WTC11 (cell line): ENCODE measurements around the gene PLEKHB1. TPM values are rescaled to one million over a fixed set of nuclear protein-coding genes. Genes with fewer than 3 reads are reported as not detected.

Experiments used
- ATAC-seq: fragments of 200-7000 bp; cut with Tn5 transposase; 2 replicates; pipeline ENCODE4 v1.10.0; 2021; ENCODE audit warnings: mild to moderate bottlenecking, moderate library complexity
- CTCF ChIA-PET: fragments of 300-600 bp; sonication (Branson Sonifier 250); formaldehyde crosslinking; loops from one replicate; lab custom pipeline; 2021; ENCODE audit warnings: antibody characterized with exemption; lab: Charles Lee
- POLR2A ChIA-PET: fragments of 350-600 bp; sonication (Branson Sonifier 250); formaldehyde crosslinking; loops from one replicate; lab custom pipeline; 2021; ENCODE audit warnings: antibody characterized with exemption; lab: Charles Lee
- DNase-seq: peaks from one replicate; pipeline ENCODE4 v3.0.0; 2021; ENCODE audit warnings: low spot score
- H3K27ac Mint-ChIP-seq: 2 replicates; pipeline ENCODE4 v1.8.0; 2021; ENCODE audit warnings: mixed read lengths
- H3K27me3 Mint-ChIP-seq: 2 replicates; pipeline ENCODE4 v1.8.0; 2021; ENCODE audit warnings: low read depth, mild to moderate bottlenecking, moderate library complexity, mixed read lengths
- H3K36me3 Mint-ChIP-seq: 2 replicates; pipeline ENCODE4 v1.8.0; 2021; ENCODE audit warnings: mixed read lengths
- H3K4me1 Mint-ChIP-seq: 2 replicates; pipeline ENCODE4 v1.8.0; 2022; ENCODE audit warnings: mixed read lengths
- H3K4me3 Mint-ChIP-seq: 2 replicates; pipeline ENCODE4 v1.8.0; 2021; ENCODE audit warnings: mild to moderate bottlenecking, moderate library complexity, mixed read lengths
- H3K9me3 Mint-ChIP-seq: 2 replicates; pipeline ENCODE4 v1.8.0; 2021; ENCODE audit warnings: mixed read lengths
- CREB1 ChIP-seq: sonication (generic); formaldehyde crosslinking; IDR thresholded peaks from 2 replicates; pipeline ENCODE4 v1.8.0; 2023; ENCODE audit warnings: mild to moderate bottlenecking, missing genetic modification reagents
- CREM ChIP-seq: sonication (generic); formaldehyde crosslinking; IDR thresholded peaks from 2 replicates; pipeline ENCODE4 v1.8.1; 2022; ENCODE audit warnings: mild to moderate bottlenecking, missing genetic modification reagents, moderate library complexity
- ETV6 ChIP-seq: sonication (generic); formaldehyde crosslinking; IDR thresholded peaks from 2 replicates; pipeline ENCODE4 v1.8.1; 2022; ENCODE audit warnings: mild to moderate bottlenecking, missing genetic modification reagents
- IRF2 ChIP-seq: sonication (generic); formaldehyde crosslinking; IDR thresholded peaks from 2 replicates; pipeline ENCODE4 v1.8.0; 2022; ENCODE audit warnings: low read depth, missing genetic modification reagents, borderline replicate concordance
- OVOL2 ChIP-seq: fragments of 250-450 bp; sonication (Bioruptor Pico); IDR thresholded peaks from 2 replicates; pipeline ENCODE4 v1.9.0; 2021; ENCODE audit warnings: mild to moderate bottlenecking, borderline replicate concordance
- TP53 ChIP-seq: sonication (generic); formaldehyde crosslinking; IDR thresholded peaks from 2 replicates; pipeline ENCODE4 v1.8.1; 2023; ENCODE audit warnings: mild to moderate bottlenecking, missing genetic modification reagents
- total RNA-seq: library from RNA; stranded (reverse); gene quantifications from 3 replicates; pipeline ENCODE4 v1.2.3, GENCODE V29; 2021
- TF ChIP-seq, protein P1 (sequence below): sonication (generic); formaldehyde crosslinking; conservative IDR thresholded peaks from 2 replicates; pipeline ENCODE4 v1.8.1; 2023; ENCODE audit warnings: mild to moderate bottlenecking, low read depth, missing genetic modification reagents, moderate library complexity
- TF ChIP-seq, protein P2 (sequence below): sonication (generic); formaldehyde crosslinking; IDR thresholded peaks from 2 replicates; pipeline ENCODE4 v1.8.1; 2022; ENCODE audit warnings: mild to moderate bottlenecking, missing genetic modification reagents, moderate library complexity, borderline replicate concordance
- TF ChIP-seq, protein P3 (sequence below): fragments of 250-450 bp; sonication (Bioruptor Pico); IDR thresholded peaks from 2 replicates; pipeline ENCODE4 v1.9.0; 2021; ENCODE audit warnings: mild to moderate bottlenecking, borderline replicate concordance
- TF ChIP-seq, protein P4 (sequence below): fragments of 250-450 bp; sonication (Bioruptor Pico); IDR thresholded peaks from 2 replicates; pipeline ENCODE4 v1.9.0; 2021; ENCODE audit warnings: mild to moderate bottlenecking
- TF ChIP-seq, protein P5 (sequence below): sonication (generic); formaldehyde crosslinking; IDR thresholded peaks from 2 replicates; pipeline ENCODE4 v1.8.1; 2023; ENCODE audit warnings: mild to moderate bottlenecking, moderate library complexity, missing genetic modification reagents
- TF ChIP-seq, protein P6 (sequence below): fragments of 250-450 bp; sonication (Bioruptor Pico); IDR thresholded peaks from 2 replicates; pipeline ENCODE4 v1.8.0; 2021; ENCODE audit warnings: mild to moderate bottlenecking
- TF ChIP-seq, protein P7 (sequence below): sonication (generic); formaldehyde crosslinking; IDR thresholded peaks from 2 replicates; pipeline ENCODE4 v1.8.1; 2023; ENCODE audit warnings: mild to moderate bottlenecking, missing genetic modification reagents, moderate library complexity
- TF ChIP-seq, protein P8 (sequence below): sonication (generic); formaldehyde crosslinking; IDR thresholded peaks from 2 replicates; pipeline ENCODE4 v1.8.1; 2023; ENCODE audit warnings: mild to moderate bottlenecking, missing genetic modification reagents, borderline replicate concordance

Gene PLEKHB1
- total RNA-seq, 1 experiment from 2014 or later: 12.0 TPM

DNA sequence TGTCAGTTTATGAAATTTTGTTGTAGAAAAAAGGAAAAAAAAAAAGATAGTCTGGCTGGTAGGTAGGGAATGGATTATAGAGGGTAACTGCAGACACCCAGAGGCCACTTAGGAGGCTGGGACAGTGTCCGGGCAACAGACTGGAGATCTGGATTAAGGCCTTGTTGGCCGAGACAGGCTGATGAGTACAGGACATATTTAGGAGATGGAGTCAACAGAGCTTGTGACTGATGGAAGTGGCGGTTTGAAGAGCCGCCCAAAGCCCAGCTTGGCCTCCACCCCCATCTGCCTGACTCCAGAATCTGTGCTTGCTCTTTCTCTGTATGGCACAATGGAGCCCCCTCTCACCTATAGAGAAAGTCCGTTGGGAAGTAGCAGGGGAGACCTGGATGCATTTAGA is 7.6 kb downstream of the PLEKHB1 start:
- no peak for DNase-seq
- H3K27ac Mint-ChIP-seq: no peak overlapping the region
- ChIA-PET POLR2A (no interaction called here), CTCF (interaction anchor here (4.8 kb wide), 1 partner anchor 28 kb away, joined by 30 read pairs; no protein-coding TSS in a partner anchor)
- no peaks in the 10 kb centered on the region for H3K36me3 Mint-ChIP-seq
- no peaks in the 10 kb centered on the region for H3K9me3 Mint-ChIP-seq
- TF ChIP-seq, protein P1, sequence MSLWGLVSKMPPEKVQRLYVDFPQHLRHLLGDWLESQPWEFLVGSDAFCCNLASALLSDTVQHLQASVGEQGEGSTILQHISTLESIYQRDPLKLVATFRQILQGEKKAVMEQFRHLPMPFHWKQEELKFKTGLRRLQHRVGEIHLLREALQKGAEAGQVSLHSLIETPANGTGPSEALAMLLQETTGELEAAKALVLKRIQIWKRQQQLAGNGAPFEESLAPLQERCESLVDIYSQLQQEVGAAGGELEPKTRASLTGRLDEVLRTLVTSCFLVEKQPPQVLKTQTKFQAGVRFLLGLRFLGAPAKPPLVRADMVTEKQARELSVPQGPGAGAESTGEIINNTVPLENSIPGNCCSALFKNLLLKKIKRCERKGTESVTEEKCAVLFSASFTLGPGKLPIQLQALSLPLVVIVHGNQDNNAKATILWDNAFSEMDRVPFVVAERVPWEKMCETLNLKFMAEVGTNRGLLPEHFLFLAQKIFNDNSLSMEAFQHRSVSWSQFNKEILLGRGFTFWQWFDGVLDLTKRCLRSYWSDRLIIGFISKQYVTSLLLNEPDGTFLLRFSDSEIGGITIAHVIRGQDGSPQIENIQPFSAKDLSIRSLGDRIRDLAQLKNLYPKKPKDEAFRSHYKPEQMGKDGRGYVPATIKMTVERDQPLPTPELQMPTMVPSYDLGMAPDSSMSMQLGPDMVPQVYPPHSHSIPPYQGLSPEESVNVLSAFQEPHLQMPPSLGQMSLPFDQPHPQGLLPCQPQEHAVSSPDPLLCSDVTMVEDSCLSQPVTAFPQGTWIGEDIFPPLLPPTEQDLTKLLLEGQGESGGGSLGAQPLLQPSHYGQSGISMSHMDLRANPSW (CRISPR knock-in tag): no peak
- TF ChIP-seq CREM (no peak), OVOL2 (CRISPR knock-in tag) (no peak)
- ATAC-seq: no peak
- no peak overlapping the region for H3K4me3 Mint-ChIP-seq
- peaks cover 95% of the 10 kb centered on the region for H3K27me3 Mint-ChIP-seq
- H3K4me1 Mint-ChIP-seq: peaks cover 11% of the 10 kb centered on the region

DNA sequence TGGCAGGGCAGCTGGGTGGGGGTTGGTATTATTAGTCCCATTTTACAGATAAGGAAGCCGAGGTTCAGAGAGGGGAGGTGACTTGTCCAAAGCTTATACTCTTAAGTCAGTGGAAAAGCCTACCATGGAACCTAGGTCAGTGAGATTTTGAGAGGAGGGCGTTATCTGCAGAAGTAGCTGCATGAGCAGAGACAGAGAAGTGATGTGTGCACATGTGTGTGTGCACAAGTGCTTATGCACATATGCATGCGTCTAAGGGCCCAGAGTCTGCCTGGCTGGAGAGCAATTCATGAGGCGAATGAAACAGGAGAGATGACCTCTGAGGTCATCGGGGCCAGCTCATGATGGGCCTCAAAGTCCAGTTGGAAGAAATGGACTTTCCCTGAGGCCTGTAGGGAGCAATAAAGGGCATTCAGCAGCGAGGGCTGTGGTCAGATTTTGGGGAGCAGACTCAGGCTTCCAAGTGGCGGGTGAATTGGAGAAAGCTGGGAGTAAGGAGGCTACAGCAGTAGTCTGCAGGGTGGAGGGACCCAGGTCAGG is 8.2 kb downstream of the PLEKHB1 start:
- no peak overlapping the region for H3K27ac Mint-ChIP-seq
- CTCF ChIA-PET: interaction anchor here (0.9 to 4.8 kb wide), 4 partner anchors 9 to 289 kb away, joined by 3 to 30 read pairs (median 4); partner anchors contain the start of gene PLEKHB1
- ATAC-seq (no peak), DNase-seq (no peak)
- POLR2A ChIA-PET: no interaction called here
- no peak overlapping the region for H3K4me3 Mint-ChIP-seq
- H3K4me1 Mint-ChIP-seq: peaks cover 7% of the 10 kb centered on the region
- H3K9me3 Mint-ChIP-seq: no peaks in the 10 kb centered on the region
- H3K36me3 Mint-ChIP-seq: no peaks in the 10 kb centered on the region
- peaks cover 95% of the 10 kb centered on the region for H3K27me3 Mint-ChIP-seq
- TF ChIP-seq, protein P2, sequence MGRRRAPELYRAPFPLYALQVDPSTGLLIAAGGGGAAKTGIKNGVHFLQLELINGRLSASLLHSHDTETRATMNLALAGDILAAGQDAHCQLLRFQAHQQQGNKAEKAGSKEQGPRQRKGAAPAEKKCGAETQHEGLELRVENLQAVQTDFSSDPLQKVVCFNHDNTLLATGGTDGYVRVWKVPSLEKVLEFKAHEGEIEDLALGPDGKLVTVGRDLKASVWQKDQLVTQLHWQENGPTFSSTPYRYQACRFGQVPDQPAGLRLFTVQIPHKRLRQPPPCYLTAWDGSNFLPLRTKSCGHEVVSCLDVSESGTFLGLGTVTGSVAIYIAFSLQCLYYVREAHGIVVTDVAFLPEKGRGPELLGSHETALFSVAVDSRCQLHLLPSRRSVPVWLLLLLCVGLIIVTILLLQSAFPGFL (CRISPR knock-in tag): no peak
- TF ChIP-seq, protein P3, sequence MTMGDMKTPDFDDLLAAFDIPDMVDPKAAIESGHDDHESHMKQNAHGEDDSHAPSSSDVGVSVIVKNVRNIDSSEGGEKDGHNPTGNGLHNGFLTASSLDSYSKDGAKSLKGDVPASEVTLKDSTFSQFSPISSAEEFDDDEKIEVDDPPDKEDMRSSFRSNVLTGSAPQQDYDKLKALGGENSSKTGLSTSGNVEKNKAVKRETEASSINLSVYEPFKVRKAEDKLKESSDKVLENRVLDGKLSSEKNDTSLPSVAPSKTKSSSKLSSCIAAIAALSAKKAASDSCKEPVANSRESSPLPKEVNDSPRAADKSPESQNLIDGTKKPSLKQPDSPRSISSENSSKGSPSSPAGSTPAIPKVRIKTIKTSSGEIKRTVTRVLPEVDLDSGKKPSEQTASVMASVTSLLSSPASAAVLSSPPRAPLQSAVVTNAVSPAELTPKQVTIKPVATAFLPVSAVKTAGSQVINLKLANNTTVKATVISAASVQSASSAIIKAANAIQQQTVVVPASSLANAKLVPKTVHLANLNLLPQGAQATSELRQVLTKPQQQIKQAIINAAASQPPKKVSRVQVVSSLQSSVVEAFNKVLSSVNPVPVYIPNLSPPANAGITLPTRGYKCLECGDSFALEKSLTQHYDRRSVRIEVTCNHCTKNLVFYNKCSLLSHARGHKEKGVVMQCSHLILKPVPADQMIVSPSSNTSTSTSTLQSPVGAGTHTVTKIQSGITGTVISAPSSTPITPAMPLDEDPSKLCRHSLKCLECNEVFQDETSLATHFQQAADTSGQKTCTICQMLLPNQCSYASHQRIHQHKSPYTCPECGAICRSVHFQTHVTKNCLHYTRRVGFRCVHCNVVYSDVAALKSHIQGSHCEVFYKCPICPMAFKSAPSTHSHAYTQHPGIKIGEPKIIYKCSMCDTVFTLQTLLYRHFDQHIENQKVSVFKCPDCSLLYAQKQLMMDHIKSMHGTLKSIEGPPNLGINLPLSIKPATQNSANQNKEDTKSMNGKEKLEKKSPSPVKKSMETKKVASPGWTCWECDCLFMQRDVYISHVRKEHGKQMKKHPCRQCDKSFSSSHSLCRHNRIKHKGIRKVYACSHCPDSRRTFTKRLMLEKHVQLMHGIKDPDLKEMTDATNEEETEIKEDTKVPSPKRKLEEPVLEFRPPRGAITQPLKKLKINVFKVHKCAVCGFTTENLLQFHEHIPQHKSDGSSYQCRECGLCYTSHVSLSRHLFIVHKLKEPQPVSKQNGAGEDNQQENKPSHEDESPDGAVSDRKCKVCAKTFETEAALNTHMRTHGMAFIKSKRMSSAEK (CRISPR knock-in tag): no peak
- no peak for TF ChIP-seq IRF2 (CRISPR knock-in tag)
- no peak for TF ChIP-seq CREB1 (CRISPR knock-in tag)
- TF ChIP-seq, protein P4, sequence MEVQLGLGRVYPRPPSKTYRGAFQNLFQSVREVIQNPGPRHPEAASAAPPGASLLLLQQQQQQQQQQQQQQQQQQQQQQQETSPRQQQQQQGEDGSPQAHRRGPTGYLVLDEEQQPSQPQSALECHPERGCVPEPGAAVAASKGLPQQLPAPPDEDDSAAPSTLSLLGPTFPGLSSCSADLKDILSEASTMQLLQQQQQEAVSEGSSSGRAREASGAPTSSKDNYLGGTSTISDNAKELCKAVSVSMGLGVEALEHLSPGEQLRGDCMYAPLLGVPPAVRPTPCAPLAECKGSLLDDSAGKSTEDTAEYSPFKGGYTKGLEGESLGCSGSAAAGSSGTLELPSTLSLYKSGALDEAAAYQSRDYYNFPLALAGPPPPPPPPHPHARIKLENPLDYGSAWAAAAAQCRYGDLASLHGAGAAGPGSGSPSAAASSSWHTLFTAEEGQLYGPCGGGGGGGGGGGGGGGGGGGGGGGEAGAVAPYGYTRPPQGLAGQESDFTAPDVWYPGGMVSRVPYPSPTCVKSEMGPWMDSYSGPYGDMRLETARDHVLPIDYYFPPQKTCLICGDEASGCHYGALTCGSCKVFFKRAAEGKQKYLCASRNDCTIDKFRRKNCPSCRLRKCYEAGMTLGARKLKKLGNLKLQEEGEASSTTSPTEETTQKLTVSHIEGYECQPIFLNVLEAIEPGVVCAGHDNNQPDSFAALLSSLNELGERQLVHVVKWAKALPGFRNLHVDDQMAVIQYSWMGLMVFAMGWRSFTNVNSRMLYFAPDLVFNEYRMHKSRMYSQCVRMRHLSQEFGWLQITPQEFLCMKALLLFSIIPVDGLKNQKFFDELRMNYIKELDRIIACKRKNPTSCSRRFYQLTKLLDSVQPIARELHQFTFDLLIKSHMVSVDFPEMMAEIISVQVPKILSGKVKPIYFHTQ (CRISPR knock-in tag): no peak
- no peak for TF ChIP-seq ETV6 (CRISPR knock-in tag)
- TF ChIP-seq, protein P5, sequence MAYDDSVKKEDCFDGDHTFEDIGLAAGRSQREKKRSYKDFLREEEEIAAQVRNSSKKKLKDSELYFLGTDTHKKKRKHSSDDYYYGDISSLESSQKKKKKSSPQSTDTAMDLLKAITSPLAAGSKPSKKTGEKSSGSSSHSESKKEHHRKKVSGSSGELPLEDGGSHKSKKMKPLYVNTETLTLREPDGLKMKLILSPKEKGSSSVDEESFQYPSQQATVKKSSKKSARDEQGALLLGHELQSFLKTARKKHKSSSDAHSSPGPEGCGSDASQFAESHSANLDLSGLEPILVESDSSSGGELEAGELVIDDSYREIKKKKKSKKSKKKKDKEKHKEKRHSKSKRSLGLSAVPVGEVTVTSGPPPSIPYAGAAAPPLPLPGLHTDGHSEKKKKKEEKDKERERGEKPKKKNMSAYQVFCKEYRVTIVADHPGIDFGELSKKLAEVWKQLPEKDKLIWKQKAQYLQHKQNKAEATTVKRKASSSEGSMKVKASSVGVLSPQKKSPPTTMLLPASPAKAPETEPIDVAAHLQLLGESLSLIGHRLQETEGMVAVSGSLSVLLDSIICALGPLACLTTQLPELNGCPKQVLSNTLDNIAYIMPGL (CRISPR knock-in tag): no peak
- TF ChIP-seq, protein P6, sequence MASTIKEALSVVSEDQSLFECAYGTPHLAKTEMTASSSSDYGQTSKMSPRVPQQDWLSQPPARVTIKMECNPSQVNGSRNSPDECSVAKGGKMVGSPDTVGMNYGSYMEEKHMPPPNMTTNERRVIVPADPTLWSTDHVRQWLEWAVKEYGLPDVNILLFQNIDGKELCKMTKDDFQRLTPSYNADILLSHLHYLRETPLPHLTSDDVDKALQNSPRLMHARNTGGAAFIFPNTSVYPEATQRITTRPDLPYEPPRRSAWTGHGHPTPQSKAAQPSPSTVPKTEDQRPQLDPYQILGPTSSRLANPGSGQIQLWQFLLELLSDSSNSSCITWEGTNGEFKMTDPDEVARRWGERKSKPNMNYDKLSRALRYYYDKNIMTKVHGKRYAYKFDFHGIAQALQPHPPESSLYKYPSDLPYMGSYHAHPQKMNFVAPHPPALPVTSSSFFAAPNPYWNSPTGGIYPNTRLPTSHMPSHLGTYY (CRISPR knock-in tag): no peak
- TF ChIP-seq, protein P7, sequence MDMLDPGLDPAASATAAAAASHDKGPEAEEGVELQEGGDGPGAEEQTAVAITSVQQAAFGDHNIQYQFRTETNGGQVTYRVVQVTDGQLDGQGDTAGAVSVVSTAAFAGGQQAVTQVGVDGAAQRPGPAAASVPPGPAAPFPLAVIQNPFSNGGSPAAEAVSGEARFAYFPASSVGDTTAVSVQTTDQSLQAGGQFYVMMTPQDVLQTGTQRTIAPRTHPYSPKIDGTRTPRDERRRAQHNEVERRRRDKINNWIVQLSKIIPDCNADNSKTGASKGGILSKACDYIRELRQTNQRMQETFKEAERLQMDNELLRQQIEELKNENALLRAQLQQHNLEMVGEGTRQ (CRISPR knock-in tag): no peak
- TF ChIP-seq, protein P8, sequence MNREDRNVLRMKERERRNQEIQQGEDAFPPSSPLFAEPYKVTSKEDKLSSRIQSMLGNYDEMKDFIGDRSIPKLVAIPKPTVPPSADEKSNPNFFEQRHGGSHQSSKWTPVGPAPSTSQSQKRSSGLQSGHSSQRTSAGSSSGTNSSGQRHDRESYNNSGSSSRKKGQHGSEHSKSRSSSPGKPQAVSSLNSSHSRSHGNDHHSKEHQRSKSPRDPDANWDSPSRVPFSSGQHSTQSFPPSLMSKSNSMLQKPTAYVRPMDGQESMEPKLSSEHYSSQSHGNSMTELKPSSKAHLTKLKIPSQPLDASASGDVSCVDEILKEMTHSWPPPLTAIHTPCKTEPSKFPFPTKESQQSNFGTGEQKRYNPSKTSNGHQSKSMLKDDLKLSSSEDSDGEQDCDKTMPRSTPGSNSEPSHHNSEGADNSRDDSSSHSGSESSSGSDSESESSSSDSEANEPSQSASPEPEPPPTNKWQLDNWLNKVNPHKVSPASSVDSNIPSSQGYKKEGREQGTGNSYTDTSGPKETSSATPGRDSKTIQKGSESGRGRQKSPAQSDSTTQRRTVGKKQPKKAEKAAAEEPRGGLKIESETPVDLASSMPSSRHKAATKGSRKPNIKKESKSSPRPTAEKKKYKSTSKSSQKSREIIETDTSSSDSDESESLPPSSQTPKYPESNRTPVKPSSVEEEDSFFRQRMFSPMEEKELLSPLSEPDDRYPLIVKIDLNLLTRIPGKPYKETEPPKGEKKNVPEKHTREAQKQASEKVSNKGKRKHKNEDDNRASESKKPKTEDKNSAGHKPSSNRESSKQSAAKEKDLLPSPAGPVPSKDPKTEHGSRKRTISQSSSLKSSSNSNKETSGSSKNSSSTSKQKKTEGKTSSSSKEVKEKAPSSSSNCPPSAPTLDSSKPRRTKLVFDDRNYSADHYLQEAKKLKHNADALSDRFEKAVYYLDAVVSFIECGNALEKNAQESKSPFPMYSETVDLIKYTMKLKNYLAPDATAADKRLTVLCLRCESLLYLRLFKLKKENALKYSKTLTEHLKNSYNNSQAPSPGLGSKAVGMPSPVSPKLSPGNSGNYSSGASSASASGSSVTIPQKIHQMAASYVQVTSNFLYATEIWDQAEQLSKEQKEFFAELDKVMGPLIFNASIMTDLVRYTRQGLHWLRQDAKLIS (CRISPR knock-in tag): no peak
- no peak for TF ChIP-seq TP53 (CRISPR knock-in tag)
